CD4-positive, alpha-beta memory T cell (primary cell): ENCODE measurements around the gene ZNF341. TPM values are rescaled to one million over a fixed set of nuclear protein-coding genes. Genes with fewer than 3 reads are reported as not detected.

Source experiments
- CTCF ChIA-PET: fragments of 350-600 bp; sonication (Branson Sonifier 250); formaldehyde crosslinking; loops from one replicate; lab custom pipeline; 2021; ENCODE audit warnings: inconsistent platforms; ENCODE audit not compliant: partially characterized antibody; lab: Charles Lee
- POLR2A ChIA-PET: fragments of 350-600 bp; sonication (Branson Sonifier 250); formaldehyde crosslinking; loops from one replicate; lab custom pipeline; 2021; ENCODE audit not compliant: partially characterized antibody; lab: Charles Lee
- DNase-seq, 5 donors: peaks; one replicate each; pipeline versions ENCODE4 v3.0.0 to v3.0.0-alpha.2; 2020 to 2022; ENCODE audit warnings: mixed read lengths in 1 of 5
- H3K27ac ChIP-seq: one replicate; pipeline ENCODE4 v1.7.0; 2013; ENCODE audit warnings: low read depth, low read length
- H3K27me3 ChIP-seq: 2 replicates; pipeline ENCODE4 v1.7.0; 2013; ENCODE audit warnings: mild to moderate bottlenecking, low read length, moderate library complexity; ENCODE audit not compliant: insufficient read depth
- H3K36me3 ChIP-seq: 2 replicates; pipeline ENCODE4 v1.7.0; 2013; ENCODE audit warnings: mild to moderate bottlenecking, low read length, moderate library complexity; ENCODE audit not compliant: insufficient read depth
- H3K4me1 ChIP-seq: 2 replicates; pipeline ENCODE4 v1.7.0; 2013; ENCODE audit warnings: mild to moderate bottlenecking, low read length, moderate library complexity; ENCODE audit not compliant: insufficient read depth
- H3K4me3 ChIP-seq, 2 donors: one replicate each; pipeline ENCODE4 v1.7.0; 2013; ENCODE audit warnings: low read length in 2 of 2, mild to moderate bottlenecking in 1 of 2
- H3K9me3 ChIP-seq, 2 donors: one replicate each; pipeline ENCODE4 v1.7.0; 2013; ENCODE audit warnings: low read length in 2 of 2, control low read depth in 1 of 2; ENCODE audit not compliant: control insufficient read depth in 1 of 2
- H3K27ac Mint-ChIP-seq, 7 donors: one replicate each; pipeline ENCODE4 v1.8.0; 2020 to 2021; ENCODE audit warnings: mixed read lengths in 7 of 7, mild to moderate bottlenecking in 6 of 7, inconsistent platforms in 3 of 7, moderate library complexity in 3 of 7
- H3K27me3 Mint-ChIP-seq, 2 donors: one replicate each; pipeline ENCODE4 v1.8.0; 2020 to 2021; ENCODE audit warnings: mixed read lengths in 2 of 2
- H3K36me3 Mint-ChIP-seq, 2 donors: one replicate each; pipeline ENCODE4 v1.8.0; 2020 to 2021; ENCODE audit warnings: mixed read lengths in 2 of 2, inconsistent platforms in 1 of 2, mild to moderate bottlenecking in 1 of 2
- H3K4me1 Mint-ChIP-seq, 4 donors: one replicate each; pipeline ENCODE4 v1.8.0; 2020 to 2021; ENCODE audit warnings: mixed read lengths in 4 of 4, mild to moderate bottlenecking in 1 of 4
- H3K4me3 Mint-ChIP-seq, 8 donors: one replicate each; pipeline ENCODE4 v1.8.0; 2020 to 2021; ENCODE audit warnings: mixed read lengths in 8 of 8, mild to moderate bottlenecking in 7 of 8, moderate library complexity in 6 of 8, inconsistent platforms in 3 of 8
- H3K9me3 Mint-ChIP-seq, 8 donors: one replicate each; pipeline ENCODE4 v1.8.0; 2020 to 2021; ENCODE audit warnings: mixed read lengths in 8 of 8, mild to moderate bottlenecking in 5 of 8, inconsistent platforms in 3 of 8, moderate library complexity in 1 of 8
- intact Hi-C: fragments of 100-400 bp; cut with micrococcal nuclease; formaldehyde crosslinking; loops from one replicate; pipeline ENCODE4 v1.15.1; 2023
- polyA plus RNA-seq, 2 donors: library from polyadenylated mRNA; unstranded; fragments of 300-500 nt; fragmentation: Illumina TruSeq; gene quantifications; one replicate each; pipeline ENCODE4 v1.2.3, GENCODE V29; 2021
- total RNA-seq, 2 experiments: library from RNA; stranded (reverse); gene quantifications; one replicate each; pipeline ENCODE4 v1.2.3, GENCODE V29; 2021

The ZNF341 gene
- total and polyA plus RNA-seq, 4 experiments from 2014 or later = 1.5 to 5.0 (median 3.6) TPM

DNA sequence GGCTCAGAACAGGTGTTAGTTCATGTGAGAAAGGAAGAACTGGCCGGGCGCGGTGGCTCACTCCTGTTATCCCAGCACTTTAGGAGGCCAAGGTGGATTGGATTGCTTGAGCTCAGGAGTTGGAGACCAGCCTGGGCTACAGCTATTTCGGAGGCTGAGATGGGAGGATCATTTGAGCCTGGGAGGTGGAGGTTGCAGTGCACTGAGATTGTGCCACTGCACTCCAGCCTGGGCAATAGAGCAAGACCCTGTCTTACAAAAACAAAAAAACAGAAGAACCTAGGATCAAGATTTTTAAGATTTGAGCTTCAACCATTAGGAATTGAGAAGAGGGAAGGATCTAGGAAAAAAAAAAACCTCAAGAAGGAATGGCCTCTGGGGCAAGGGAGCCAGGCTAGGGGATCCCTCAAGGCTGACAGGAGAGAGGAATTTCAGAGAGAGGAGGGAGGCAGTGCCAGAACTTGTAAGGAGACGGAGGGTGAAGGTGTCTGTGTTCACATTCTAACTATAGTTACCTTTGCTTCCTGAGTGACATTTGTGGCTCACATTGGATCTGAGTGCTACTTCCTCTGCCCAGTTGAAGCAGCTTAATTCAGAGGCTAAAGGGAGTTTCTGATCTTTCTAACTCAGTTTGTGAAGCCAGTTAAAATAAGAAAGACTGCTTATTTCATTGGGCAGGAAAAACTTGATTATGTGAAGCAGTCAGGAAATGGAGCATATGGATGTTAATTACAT lies 105.5 kb downstream of the ZNF341 start:
- H3K4me3 ChIP-seq = no peak overlapping the region
- intact Hi-C loops = no loop called here
- Mint-ChIP-seq H3K9me3 (no peaks in the 10 kb centered on the region), H3K36me3 (peaks cover 26 to 30% of the 10 kb centered on the region in 2 donors), H3K27me3 (no peaks in the 10 kb centered on the region), H3K4me1 (peaks cover 64 to 90% (median 77%) of the 10 kb centered on the region in 4 donors), H3K4me3 (peak overlapping the region in 6 of 8 donors; percentile 15 to 56 (median 32)), H3K27ac (peak overlapping the region in 5 of 7 donors; percentile 22 to 88 (median 71))
- DNase-seq = no peak
- ChIA-PET CTCF (interaction anchor here (1.2 to 2.0 kb wide), 4 partner anchors 11 to 77 kb away, joined by 3 to 6 read pairs (median 4); no protein-coding TSS in a partner anchor), POLR2A (interaction anchor here (1.1 to 1.2 kb wide), 2 partner anchors 21 to 275 kb away, joined by 3 to 6 read pairs; partner anchors contain the start of gene EIF2S2)
- no peaks in the 10 kb centered on the region for H3K27me3 ChIP-seq
- H3K36me3 ChIP-seq = no peaks in the 10 kb centered on the region
- no peaks in the 10 kb centered on the region for H3K9me3 ChIP-seq
- H3K27ac ChIP-seq = no peak overlapping the region
- H3K4me1 ChIP-seq = peaks cover 73% of the 10 kb centered on the region

- Mint-ChIP-seq H3K27ac (peak overlapping the region in 4 of 7 donors; percentile 43 to 86 (median 56)), H3K9me3 (no peaks in the 10 kb centered on the region), H3K36me3 (peaks cover 20 to 25% of the 10 kb centered on the region in 2 donors), H3K4me1 (peaks cover 70 to 93% (median 82%) of the 10 kb centered on the region in 4 donors), H3K4me3 (peak overlapping the region in 2 of 8 donors; percentile 19 to 41), H3K27me3 (no peaks in the 10 kb centered on the region)
- intact Hi-C loops = no loop called here
- ChIA-PET CTCF (interaction anchor here (1.2 kb wide), 2 partner anchors 47 to 77 kb away, joined by 3 read pairs; no protein-coding TSS in a partner anchor), POLR2A (interaction anchor here (0.6 kb wide), 1 partner anchor 106 kb away, joined by 3 read pairs; no protein-coding TSS in a partner anchor)
- H3K36me3 ChIP-seq = no peaks in the 10 kb centered on the region
- no peak for DNase-seq
- no peak overlapping the region for H3K27ac ChIP-seq
- no peak overlapping the region for H3K4me3 ChIP-seq
- H3K4me1 ChIP-seq = peaks cover 79% of the 10 kb centered on the region
- no peaks in the 10 kb centered on the region for H3K27me3 ChIP-seq
- H3K9me3 ChIP-seq = no peaks in the 10 kb centered on the region
Observed at GRCh38 chr20:33838035-33838864, 106.5 kb downstream of the ZNF341 start.

GRCh38 chr20:33839591-33839990 lies 107.8 kb downstream of the ZNF341 start:
- no peak overlapping the region for H3K4me3 ChIP-seq
- no peak overlapping the region for H3K27ac ChIP-seq
- DNase-seq = no peak
- H3K9me3 ChIP-seq = no peaks in the 10 kb centered on the region
- intact Hi-C loops = no loop called here
- Mint-ChIP-seq H3K36me3 (peaks cover 11 to 15% of the 10 kb centered on the region in 2 donors), H3K27ac (peak overlapping the region in 1 of 7 donors; percentile 71), H3K4me1 (peaks cover 72 to 95% (median 86%) of the 10 kb centered on the region in 4 donors), H3K9me3 (no peaks in the 10 kb centered on the region), H3K4me3 (no peak overlapping the region), H3K27me3 (no peaks in the 10 kb centered on the region)
- H3K27me3 ChIP-seq = no peaks in the 10 kb centered on the region
- H3K4me1 ChIP-seq = peaks cover 91% of the 10 kb centered on the region
- CTCF ChIA-PET = interaction anchor here (1.2 kb wide), 1 partner anchor 75 kb away, joined by 3 read pairs; no protein-coding TSS in a partner anchor
- POLR2A ChIA-PET = interaction anchor here (0.6 to 2.7 kb wide), 3 partner anchors 14 to 48 kb away, joined by 3 to 10 read pairs (median 3); no protein-coding TSS in a partner anchor
- no peaks in the 10 kb centered on the region for H3K36me3 ChIP-seq

DNA sequence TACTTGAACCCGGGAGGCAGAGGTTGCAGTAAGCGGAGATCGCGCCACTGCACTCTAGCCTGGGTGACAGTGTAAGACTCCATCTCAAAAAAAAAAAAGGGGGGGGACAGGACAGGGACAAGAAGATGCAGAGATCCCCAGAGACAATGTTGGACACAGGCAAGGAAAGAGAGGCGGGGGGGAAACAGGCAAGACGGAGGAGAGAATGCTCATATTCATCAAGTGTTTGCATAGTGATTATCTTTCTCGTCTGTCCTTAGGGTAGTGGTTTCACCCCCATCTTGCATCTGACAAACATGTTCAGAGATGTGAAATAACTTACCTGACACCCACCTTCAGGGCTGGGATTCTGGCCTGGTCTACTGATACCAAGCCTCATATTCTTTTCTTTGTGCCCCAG lies 108.4 kb downstream of the ZNF341 start:
- DNase-seq = no peak
- no peak overlapping the region for H3K27ac ChIP-seq
- ChIA-PET POLR2A (interaction anchor here (0.7 to 2.7 kb wide), 3 partner anchors 14 to 272 kb away, joined by 3 to 10 read pairs (median 3); partner anchors contain the start of gene EIF2S2), CTCF (interaction anchor here (0.9 to 1.0 kb wide), 2 partner anchors 23 to 76 kb away, joined by 3 read pairs; no protein-coding TSS in a partner anchor)
- no peaks in the 10 kb centered on the region for H3K27me3 ChIP-seq
- Mint-ChIP-seq H3K4me3 (no peak overlapping the region), H3K9me3 (no peaks in the 10 kb centered on the region), H3K36me3 (peaks cover 7 to 10% of the 10 kb centered on the region in 2 donors), H3K27me3 (no peaks in the 10 kb centered on the region), H3K4me1 (peaks cover 72 to 95% (median 85%) of the 10 kb centered on the region in 4 donors), H3K27ac (peak overlapping the region in 1 of 7 donors; percentile 47)
- H3K4me1 ChIP-seq = peaks cover 89% of the 10 kb centered on the region
- H3K4me3 ChIP-seq = no peak overlapping the region
- intact Hi-C loops = no loop called here
- H3K36me3 ChIP-seq = no peaks in the 10 kb centered on the region
- no peaks in the 10 kb centered on the region for H3K9me3 ChIP-seq

- intact Hi-C loops = no loop called here
- Histone ChIP-seq H3K36me3 (no peaks in the 10 kb centered on the region), H3K9me3 (no peaks in the 10 kb centered on the region), H3K27ac (no peak overlapping the region), H3K27me3 (no peaks in the 10 kb centered on the region), H3K4me1 (peaks cover 86% of the 10 kb centered on the region), H3K4me3 (no peak overlapping the region)
- Mint-ChIP-seq H3K27ac (peak overlapping the region in 4 of 7 donors; percentile 47 to 67 (median 56)), H3K9me3 (no peaks in the 10 kb centered on the region), H3K36me3 (peaks cover 4% of the 10 kb centered on the region in 2 donors), H3K4me3 (peak overlapping the region in 1 of 8 donors; percentile 15), H3K4me1 (peaks cover 72 to 95% (median 85%) of the 10 kb centered on the region in 4 donors), H3K27me3 (no peaks in the 10 kb centered on the region)
- ChIA-PET CTCF (interaction anchor here (0.7 to 1.0 kb wide), 4 partner anchors 20 to 75 kb away, joined by 3 read pairs; no protein-coding TSS in a partner anchor), POLR2A (interaction anchor here (1.3 to 2.7 kb wide), 3 partner anchors 19 to 271 kb away, joined by 3 to 10 read pairs (median 4); partner anchors contain the start of genes CHMP4B and EIF2S2)
- no peak for DNase-seq
Observed at GRCh38 chr20:33840759-33841435, 109.1 kb downstream of the ZNF341 start.

DNA sequence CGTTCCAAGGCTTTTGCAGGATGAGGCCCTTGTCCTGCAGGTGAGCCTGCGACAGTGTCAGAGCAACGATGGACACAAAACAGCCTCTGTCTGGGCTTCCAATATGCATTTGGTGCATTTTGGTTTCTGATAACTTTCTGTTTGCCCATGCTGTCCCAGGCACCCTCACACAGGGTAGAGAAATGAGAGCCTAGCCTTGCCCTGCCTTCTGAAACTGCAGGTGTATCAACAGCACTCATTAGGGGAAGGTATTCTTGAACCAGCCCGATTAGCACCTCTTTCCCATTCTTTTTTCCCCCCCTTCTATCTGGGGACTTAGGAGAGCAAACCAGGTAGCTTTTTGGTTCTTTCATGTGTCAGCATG lies 109.6 kb downstream of the ZNF341 start:
- Histone ChIP-seq H3K27ac (no peak overlapping the region), H3K9me3 (no peaks in the 10 kb centered on the region), H3K4me3 (no peak overlapping the region), H3K27me3 (no peaks in the 10 kb centered on the region), H3K4me1 (peaks cover 89% of the 10 kb centered on the region), H3K36me3 (no peaks in the 10 kb centered on the region)
- H3K4me3 Mint-ChIP-seq = peak overlapping the region in 3 of 8 donors; percentile 13 to 58 (median 29)
- DNase-seq = no peak
- peaks cover 74 to 95% (median 86%) of the 10 kb centered on the region in 4 donors for H3K4me1 Mint-ChIP-seq
- H3K27ac Mint-ChIP-seq = peak overlapping the region in 6 of 7 donors; percentile 9 to 76 (median 60)
- intact Hi-C loops = no loop called here
- H3K9me3 Mint-ChIP-seq = no peaks in the 10 kb centered on the region
- ChIA-PET POLR2A (interaction anchor here (1.3 to 2.7 kb wide), 3 partner anchors 18 to 271 kb away, joined by 3 to 10 read pairs (median 4); partner anchors contain the start of genes CHMP4B and EIF2S2), CTCF (interaction anchor here (0.7 to 1.4 kb wide), 4 partner anchors 11 to 75 kb away, joined by 3 to 5 read pairs (median 3); no protein-coding TSS in a partner anchor)
- H3K27me3 Mint-ChIP-seq = no peaks in the 10 kb centered on the region
- H3K36me3 Mint-ChIP-seq = peaks cover 0 to 2% of the 10 kb centered on the region in 2 donors
